Breast epithelium (tissue), 3 donors: ENCODE measurements around the gene EFCAB5.

Experiments
- POLR2A ChIP-seq: fragments of 450-650 bp; IDR thresholded peaks from one replicate; pipeline ENCODE4 v1.6.1; 2016; ENCODE audit warnings: antibody characterized with exemption, mild to moderate bottlenecking, moderate library complexity
- POLR2AphosphoS5 ChIP-seq, 3 donors: sonication (generic); formaldehyde crosslinking; IDR thresholded peaks; one replicate each; pipeline ENCODE4 v1.6.1; 2017; ENCODE audit warnings: antibody characterized with exemption in 3 of 3
- TF ChIP-seq, protein P1 (sequence below), 3 donors: fragments of 450-650 bp; IDR thresholded peaks; one replicate each; pipeline ENCODE4 v1.5.1; 2016 to 2017; ENCODE audit warnings: antibody characterized with exemption in 3 of 3, mild to moderate bottlenecking in 3 of 3, moderate library complexity in 3 of 3

GRCh38 chr17:29936724-29937123, 4.7 kb upstream of the EFCAB5 start:
- TF ChIP-seq, protein P1, sequence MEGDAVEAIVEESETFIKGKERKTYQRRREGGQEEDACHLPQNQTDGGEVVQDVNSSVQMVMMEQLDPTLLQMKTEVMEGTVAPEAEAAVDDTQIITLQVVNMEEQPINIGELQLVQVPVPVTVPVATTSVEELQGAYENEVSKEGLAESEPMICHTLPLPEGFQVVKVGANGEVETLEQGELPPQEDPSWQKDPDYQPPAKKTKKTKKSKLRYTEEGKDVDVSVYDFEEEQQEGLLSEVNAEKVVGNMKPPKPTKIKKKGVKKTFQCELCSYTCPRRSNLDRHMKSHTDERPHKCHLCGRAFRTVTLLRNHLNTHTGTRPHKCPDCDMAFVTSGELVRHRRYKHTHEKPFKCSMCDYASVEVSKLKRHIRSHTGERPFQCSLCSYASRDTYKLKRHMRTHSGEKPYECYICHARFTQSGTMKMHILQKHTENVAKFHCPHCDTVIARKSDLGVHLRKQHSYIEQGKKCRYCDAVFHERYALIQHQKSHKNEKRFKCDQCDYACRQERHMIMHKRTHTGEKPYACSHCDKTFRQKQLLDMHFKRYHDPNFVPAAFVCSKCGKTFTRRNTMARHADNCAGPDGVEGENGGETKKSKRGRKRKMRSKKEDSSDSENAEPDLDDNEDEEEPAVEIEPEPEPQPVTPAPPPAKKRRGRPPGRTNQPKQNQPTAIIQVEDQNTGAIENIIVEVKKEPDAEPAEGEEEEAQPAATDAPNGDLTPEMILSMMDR (IDR thresholded peaks at IDR 0.05), result no peak
- TF ChIP-seq POLR2A (no peak), POLR2AphosphoS5 (IDR thresholded peaks at IDR 0.05) (no peak)
